Activated CD4-positive, alpha-beta T cell treated with anti-CD3 and anti-CD28 coated beads, Interleukin-2, amount 50 U/mL, for 4 hours (primary cell): ENCODE results near the gene CYBC1.

Source experiments
- DNase-seq, 2 experiments: peaks; one replicate each; pipeline ENCODE4 v3.0.0-alpha.2; 2020

CYBC1 gene

GRCh38 chr17:82406131-82406671 is 44.4 kb downstream of the CYBC1 start:
- DNase-seq = no peak

GRCh38 chr17:82405051-82405450 is 45.5 kb downstream of the CYBC1 start:
- DNase-seq = no peak

- no peak for DNase-seq
Measured at GRCh38 chr17:82403662-82404660, 46.6 kb downstream of the CYBC1 start.

GRCh38 chr17:82402865-82403264 is 47.7 kb downstream of the CYBC1 start:
- no peak for DNase-seq

GRCh38 chr17:82400830-82401229 is 49.7 kb downstream of the CYBC1 start:
- DNase-seq = peak in 1 of 2 experiments; percentile 8

GRCh38 chr17:82400206-82400605 is 50.3 kb downstream of the CYBC1 start:
- no peak for DNase-seq

- DNase-seq = no peak
Measured at GRCh38 chr17:82399601-82400101, 50.9 kb downstream of the CYBC1 start.

- DNase-seq = no peak
Measured at GRCh38 chr17:82399041-82399441, 51.5 kb downstream of the CYBC1 start.

GRCh38 chr17:82397449-82398335 is 52.9 kb downstream of the CYBC1 start:
- no peak for DNase-seq

GRCh38 chr17:82396601-82397435 is 53.7 kb downstream of the CYBC1 start:
- DNase-seq = no peak

GRCh38 chr17:82394278-82394677 is 56.3 kb downstream of the CYBC1 start:
- DNase-seq = no peak

GRCh38 chr17:82392941-82393340 is 57.6 kb downstream of the CYBC1 start:
- no peak for DNase-seq
